ENCODE results near the gene MTMR12.

Gene MTMR12

GRCh38 chr5:32311404-32312196 is 1.1 kb downstream of the MTMR12 start:
- no peak for TF ChIP-seq CTCF (IDR thresholded peaks at IDR 0.05; ENCODE audit: insufficient read depth, low read length, poor library complexity, severe bottlenecking)
- DNase-seq (ENCODE audit: extremely low read depth, insufficient read length), result peak; percentile 48
- peak overlapping the region; percentile 83 for H3K4me3 ChIP-seq (replicated peaks; ENCODE audit: low read depth, low read length)
- H3K36me3 ChIP-seq (ENCODE audit: control insufficient read depth, insufficient read depth, low read length), result no peaks in the 10 kb centered on the region
- no peaks in the 10 kb centered on the region for H3K27me3 ChIP-seq (replicated peaks; ENCODE audit: control insufficient read depth, insufficient read depth, low read length)

DNA sequence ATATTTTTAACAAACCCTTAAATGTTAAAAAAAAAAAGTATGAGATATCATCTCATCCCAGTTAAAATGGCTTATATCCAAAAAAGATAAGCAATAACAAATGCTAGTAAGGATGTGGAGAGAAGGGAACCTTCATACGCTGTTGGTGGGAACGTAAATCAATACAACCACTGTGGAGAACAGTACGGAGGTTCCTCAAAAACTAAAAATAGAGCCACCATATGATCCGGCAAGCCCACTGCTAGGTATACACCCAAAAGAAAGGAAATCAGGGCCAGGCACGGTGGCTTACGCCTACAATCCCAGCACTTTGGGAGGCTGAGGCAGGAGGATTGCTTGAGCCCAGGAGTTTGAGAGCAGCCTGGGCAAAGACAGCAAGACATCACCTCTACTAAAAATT is 3.0 kb downstream of the MTMR12 start:
- DNase-seq (ENCODE audit: extremely low read depth, insufficient read length), result no peak
- Histone ChIP-seq H3K27me3 (replicated peaks; ENCODE audit: control insufficient read depth, insufficient read depth, low read length) (no peaks in the 10 kb centered on the region), H3K4me3 (replicated peaks; ENCODE audit: low read depth, low read length) (no peak overlapping the region), H3K36me3 (ENCODE audit: control insufficient read depth, insufficient read depth, low read length) (no peaks in the 10 kb centered on the region)
- TF ChIP-seq CTCF (IDR thresholded peaks at IDR 0.05; ENCODE audit: insufficient read depth, low read length, poor library complexity, severe bottlenecking), result no peak

- H3K27me3 ChIP-seq (replicated peaks; ENCODE audit: control insufficient read depth, insufficient read depth, low read length), result no peaks in the 10 kb centered on the region
- TF ChIP-seq CTCF (IDR thresholded peaks at IDR 0.05; ENCODE audit: insufficient read depth, low read length, poor library complexity, severe bottlenecking), result no peak
- no peak for DNase-seq (ENCODE audit: extremely low read depth, insufficient read length)
- no peaks in the 10 kb centered on the region for H3K36me3 ChIP-seq (ENCODE audit: control insufficient read depth, insufficient read depth, low read length)
- H3K4me3 ChIP-seq (replicated peaks; ENCODE audit: low read depth, low read length), result no peak overlapping the region
These were observed 3.8 kb downstream of the MTMR12 start for GRCh38 chr5:32308946-32309345.

- no peak for DNase-seq (ENCODE audit: extremely low read depth, insufficient read length)
- no peak for TF ChIP-seq CTCF (IDR thresholded peaks at IDR 0.05; ENCODE audit: insufficient read depth, low read length, poor library complexity, severe bottlenecking)
- no peak overlapping the region for H3K4me3 ChIP-seq (replicated peaks; ENCODE audit: low read depth, low read length)
- no peaks in the 10 kb centered on the region for H3K27me3 ChIP-seq (replicated peaks; ENCODE audit: control insufficient read depth, insufficient read depth, low read length)
- H3K36me3 ChIP-seq (ENCODE audit: control insufficient read depth, insufficient read depth, low read length), result no peaks in the 10 kb centered on the region
These were observed 5.0 kb downstream of the MTMR12 start for GRCh38 chr5:32307769-32308194.

- Histone ChIP-seq H3K4me3 (replicated peaks; ENCODE audit: low read depth, low read length) (no peak overlapping the region), H3K36me3 (ENCODE audit: control insufficient read depth, insufficient read depth, low read length) (no peaks in the 10 kb centered on the region; the same call in 1 of the 2 replicates), H3K27me3 (replicated peaks; ENCODE audit: control insufficient read depth, insufficient read depth, low read length) (no peaks in the 10 kb centered on the region)
- no peak for DNase-seq (ENCODE audit: extremely low read depth, insufficient read length)
- no peak for TF ChIP-seq CTCF (IDR thresholded peaks at IDR 0.05; ENCODE audit: insufficient read depth, low read length, poor library complexity, severe bottlenecking)
These were observed 8.1 kb downstream of the MTMR12 start for GRCh38 chr5:32304622-32305021.
